Fibroblast of peridontal ligament (primary cell): ENCODE results near the gene RABL6.
A peak's percentile ranks its signal among the peaks of the same experiment; 100 is the strongest.
"Not testable (repeated sequence)": the region's sequence is repeated elsewhere in the genome, so short reads cannot be mapped to it uniquely, and the experiment has no call there.

Experiments
- DNase-seq: peaks from one replicate; pipeline ENCODE4 v3.0.0-alpha.2; 2010; ENCODE audit errors: extremely low read depth

The RABL6 gene

GRCh38 chr9:136807281-136808074, at the start of gene RABL6:
Gene RABL6 (plus strand): TSS chr9:136807948. CDS start chr9:136808197, 249 bp downstream.
- DNase-seq, result peak; percentile 49

GRCh38 chr9:136759001-136759400, 48.7 kb upstream of the RABL6 start:
- DNase-seq, result no peak

GRCh38 chr9:136759436-136760325, 48.1 kb upstream of the RABL6 start:
- no peak for DNase-seq

GRCh38 chr9:136760424-136760823, 47.3 kb upstream of the RABL6 start:
- DNase-seq, result no peak

GRCh38 chr9:136760834-136761544, 46.8 kb upstream of the RABL6 start:
- peak; percentile 63 for DNase-seq

GRCh38 chr9:136761545-136761981, 46.2 kb upstream of the RABL6 start:
- no peak for DNase-seq

- DNase-seq, result no peak
Measured at GRCh38 chr9:136762221-136762691, 45.5 kb upstream of the RABL6 start.

- DNase-seq, result no peak
Measured at GRCh38 chr9:136762915-136763648, 44.7 kb upstream of the RABL6 start.

GRCh38 chr9:136763649-136764035, 44.1 kb upstream of the RABL6 start:
- no peak for DNase-seq

- no peak for DNase-seq
Measured at GRCh38 chr9:136764301-136764891, 43.4 kb upstream of the RABL6 start, which contains the start of gene LCN15. Gene LCN15 (minus strand): TSS chr9:136764518. CDS start chr9:136764488, 30 bp downstream.

- DNase-seq, result no peak
Measured at GRCh38 chr9:136765041-136765440, 42.7 kb upstream of the RABL6 start.

GRCh38 chr9:136765745-136766409, 41.9 kb upstream of the RABL6 start:
- DNase-seq, result not testable (repeated sequence)

- peak; percentile 23 for DNase-seq
Measured at GRCh38 chr9:136766410-136767120, 41.2 kb upstream of the RABL6 start.

- DNase-seq, result no peak
Measured at GRCh38 chr9:136769710-136770191, 38.0 kb upstream of the RABL6 start.

- DNase-seq, result no peak
Measured at GRCh38 chr9:136771907-136772415, 35.8 kb upstream of the RABL6 start.

GRCh38 chr9:136773386-136774044, 34.2 kb upstream of the RABL6 start:
- no peak for DNase-seq

- DNase-seq, result no peak
Measured at GRCh38 chr9:136774416-136775045, 33.2 kb upstream of the RABL6 start.

GRCh38 chr9:136775191-136775590, 32.6 kb upstream of the RABL6 start:
- no peak for DNase-seq
